ES-I3 (cell line): ENCODE measurements around the gene OR2T27.

Experiments
- H3K36me3 ChIP-seq: 2 replicates; pipeline ENCODE4 v1.6.1; 2013; ENCODE audit warnings: mild to moderate bottlenecking, low read length, control low read depth, moderate library complexity; ENCODE audit not compliant: insufficient read depth
- H3K4me1 ChIP-seq: 2 replicates; pipeline ENCODE4 v1.6.1; 2013; ENCODE audit warnings: mild to moderate bottlenecking, control low read depth, low read length; ENCODE audit not compliant: insufficient read depth
- H3K9ac ChIP-seq: 2 replicates; pipeline ENCODE4 v1.6.1; 2013; ENCODE audit warnings: low read depth, mild to moderate bottlenecking, low read length, moderate library complexity
- H3K9me3 ChIP-seq: 2 replicates; pipeline ENCODE4 v1.6.1; 2013; ENCODE audit warnings: mild to moderate bottlenecking, low read length, moderate library complexity; ENCODE audit not compliant: control insufficient read depth, insufficient read depth

Gene OR2T27

GRCh38 chr1:248625971-248626370, 29.4 kb downstream of the OR2T27 start:
- H3K9me3 ChIP-seq = no peaks in the 10 kb centered on the region
- H3K36me3 ChIP-seq = no peaks in the 10 kb centered on the region
- no peaks in the 10 kb centered on the region for H3K4me1 ChIP-seq
- H3K9ac ChIP-seq = no peak overlapping the region

- H3K9me3 ChIP-seq = no peaks in the 10 kb centered on the region
- no peak overlapping the region for H3K9ac ChIP-seq
- H3K4me1 ChIP-seq = no peaks in the 10 kb centered on the region
- no peaks in the 10 kb centered on the region for H3K36me3 ChIP-seq
Observed at GRCh38 chr1:248625166-248625565, 30.2 kb downstream of the OR2T27 start.

GRCh38 chr1:248622570-248623001, 32.7 kb downstream of the OR2T27 start:
- Histone ChIP-seq H3K9me3 (no peaks in the 10 kb centered on the region), H3K36me3 (no peaks in the 10 kb centered on the region), H3K4me1 (no peaks in the 10 kb centered on the region), H3K9ac (no peak overlapping the region)

- no peaks in the 10 kb centered on the region for H3K4me1 ChIP-seq
- no peaks in the 10 kb centered on the region for H3K36me3 ChIP-seq
- no peaks in the 10 kb centered on the region for H3K9me3 ChIP-seq
- no peak overlapping the region for H3K9ac ChIP-seq
Observed at GRCh38 chr1:248621770-248622169, 33.6 kb downstream of the OR2T27 start.

GRCh38 chr1:248618878-248619277, 36.5 kb downstream of the OR2T27 start:
- no peaks in the 10 kb centered on the region; the same call in 1 of the 2 replicates for H3K9me3 ChIP-seq
- no peak overlapping the region for H3K9ac ChIP-seq
- no peaks in the 10 kb centered on the region for H3K36me3 ChIP-seq
- H3K4me1 ChIP-seq = no peaks in the 10 kb centered on the region

- Histone ChIP-seq H3K9me3 (no peaks in the 10 kb centered on the region; the same call in 1 of the 2 replicates), H3K9ac (no peak overlapping the region), H3K4me1 (no peaks in the 10 kb centered on the region), H3K36me3 (no peaks in the 10 kb centered on the region)
Observed at GRCh38 chr1:248618119-248618518, 37.2 kb downstream of the OR2T27 start.

GRCh38 chr1:248613742-248614141, 41.6 kb downstream of the OR2T27 start:
- H3K36me3 ChIP-seq = no peaks in the 10 kb centered on the region
- H3K9me3 ChIP-seq = no peaks in the 10 kb centered on the region; the same call in 1 of the 2 replicates
- H3K4me1 ChIP-seq = no peaks in the 10 kb centered on the region
- H3K9ac ChIP-seq = no peak overlapping the region

GRCh38 chr1:248611883-248612414, 43.4 kb downstream of the OR2T27 start:
- Histone ChIP-seq H3K4me1 (no peaks in the 10 kb centered on the region), H3K9ac (no peak overlapping the region), H3K36me3 (no peaks in the 10 kb centered on the region), H3K9me3 (no peaks in the 10 kb centered on the region; the same call in 1 of the 2 replicates)

GRCh38 chr1:248610301-248610700, 45.0 kb downstream of the OR2T27 start:
- Histone ChIP-seq H3K4me1 (no peaks in the 10 kb centered on the region), H3K36me3 (no peaks in the 10 kb centered on the region), H3K9me3 (no peaks in the 10 kb centered on the region), H3K9ac (no peak overlapping the region)
